HG03565 (cell line): ENCODE results near the gene MAP3K13.

Experiments
- ATAC-seq: cut with Tn5 transposase; IDR thresholded peaks from one replicate; pipeline ENCODE4 v1.9.1; 2021; ENCODE audit warnings: mild to moderate bottlenecking, moderate library complexity; ENCODE audit not compliant: unreplicated experiment

The MAP3K13 gene

DNA sequence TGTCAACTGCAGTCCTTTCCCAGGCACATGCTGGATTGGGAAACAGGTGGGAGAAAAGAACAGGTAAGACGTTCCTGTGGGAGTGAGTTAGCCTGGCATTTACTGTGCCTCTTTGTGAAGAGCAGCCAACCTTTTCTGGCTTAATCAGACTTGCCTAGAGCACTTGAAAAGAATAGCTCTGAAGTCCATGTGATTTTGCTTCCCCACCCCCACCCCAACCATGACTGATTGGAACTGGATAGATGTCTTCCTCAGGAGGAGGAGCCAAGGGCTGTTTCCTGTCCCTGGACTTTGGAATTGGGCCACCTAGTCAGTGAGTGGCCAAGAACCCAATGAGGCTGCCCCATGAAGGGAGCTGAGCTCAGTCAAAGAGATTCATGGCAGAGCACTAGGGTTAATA, 140.6 kb downstream of the MAP3K13 start:
- ATAC-seq: no peak

GRCh38 chr3:185504636-185505035, 141.7 kb downstream of the MAP3K13 start:
- ATAC-seq: no peak

DNA sequence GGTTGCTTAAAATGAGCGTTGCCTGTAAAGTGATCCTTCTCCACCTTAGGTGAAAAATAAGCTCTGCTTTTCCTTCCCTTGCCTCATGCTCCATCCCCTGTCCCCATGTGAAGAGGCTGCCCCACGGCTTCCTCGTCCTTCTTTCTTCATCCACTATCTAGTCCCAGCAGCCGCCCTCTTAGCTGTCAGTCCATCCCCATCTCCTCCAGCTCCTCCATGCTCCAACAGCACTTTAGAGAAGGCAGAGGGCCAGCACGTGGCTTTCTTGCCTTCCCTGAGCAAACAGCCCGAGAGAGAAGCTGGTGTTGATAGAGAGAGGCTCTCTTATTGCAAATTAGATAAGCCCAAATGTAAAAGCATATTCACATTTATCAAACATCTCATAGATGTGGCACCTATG, 144.9 kb downstream of the MAP3K13 start:
- no peak for ATAC-seq

GRCh38 chr3:185508335-185508991, 145.5 kb downstream of the MAP3K13 start:
- no peak for ATAC-seq

GRCh38 chr3:185511711-185512110, 148.8 kb downstream of the MAP3K13 start:
- no peak for ATAC-seq

GRCh38 chr3:185517387-185518130, 154.6 kb downstream of the MAP3K13 start:
- ATAC-seq: no peak

GRCh38 chr3:185519021-185519420, 156.1 kb downstream of the MAP3K13 start:
- ATAC-seq: no peak

GRCh38 chr3:185521349-185522138, 158.6 kb downstream of the MAP3K13 start:
- ATAC-seq: no peak

GRCh38 chr3:185526349-185526951, 163.5 kb downstream of the MAP3K13 start:
- ATAC-seq: no peak

DNA sequence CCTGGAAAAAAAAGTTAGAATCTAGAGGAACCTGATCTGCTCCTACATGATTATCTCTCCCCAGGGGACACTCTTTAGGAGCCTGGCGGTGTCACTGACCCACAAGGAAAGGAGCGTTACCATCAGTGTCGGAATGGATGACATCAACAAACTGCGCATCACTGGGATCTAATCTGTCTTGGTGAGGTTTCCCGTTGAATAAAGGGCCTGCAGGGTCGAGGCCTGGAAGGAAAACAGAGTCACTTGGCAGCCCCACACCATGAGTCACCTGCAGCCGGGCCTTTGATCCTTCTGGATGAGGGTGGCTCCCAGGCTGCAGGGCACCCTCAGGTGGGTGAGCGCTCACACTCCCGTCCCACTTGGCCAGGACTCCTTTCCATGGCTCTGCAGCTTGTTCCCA, 164.4 kb downstream of the MAP3K13 start:
- ATAC-seq: no peak

GRCh38 chr3:185528532-185528931, 165.6 kb downstream of the MAP3K13 start:
- no peak for ATAC-seq

DNA sequence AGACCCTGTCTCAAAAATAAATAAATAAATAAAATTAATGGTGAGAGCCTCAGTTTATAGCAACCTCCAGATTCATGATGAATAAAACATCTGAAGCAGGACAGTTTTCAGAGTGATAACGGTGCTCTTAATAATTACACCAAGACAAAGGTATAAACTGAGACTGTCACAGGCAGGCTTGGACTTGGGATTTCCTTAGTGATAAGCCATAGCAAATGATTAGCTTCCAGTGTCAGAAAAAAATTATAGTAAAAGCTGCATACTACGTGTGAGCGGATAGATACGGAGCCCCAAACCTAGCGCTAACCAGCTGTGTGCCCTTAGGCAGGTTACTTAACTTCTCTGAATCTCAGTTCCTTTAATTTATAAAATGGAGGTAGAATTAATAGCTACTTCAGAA, 167.9 kb downstream of the MAP3K13 start:
- no peak for ATAC-seq

DNA sequence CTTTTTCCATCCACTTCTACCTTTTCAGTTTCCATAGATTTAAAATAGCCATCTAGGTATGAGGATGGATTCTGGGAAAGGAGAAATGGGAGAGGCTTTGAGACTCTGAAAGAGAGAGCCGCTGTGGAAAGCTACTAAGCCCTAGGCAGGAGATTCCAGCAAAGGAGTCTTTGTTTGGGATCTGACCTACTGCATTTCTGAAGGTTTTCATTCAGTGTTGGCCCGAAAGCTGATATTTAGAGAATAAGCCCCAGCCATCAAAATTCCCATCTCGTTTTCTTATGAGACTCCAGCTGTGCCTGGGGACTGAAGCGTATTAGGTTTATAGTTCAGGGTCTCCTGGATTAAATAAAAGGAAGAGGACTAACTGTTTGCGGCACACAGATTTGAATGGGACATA, 170.0 kb downstream of the MAP3K13 start:
- ATAC-seq: no peak

DNA sequence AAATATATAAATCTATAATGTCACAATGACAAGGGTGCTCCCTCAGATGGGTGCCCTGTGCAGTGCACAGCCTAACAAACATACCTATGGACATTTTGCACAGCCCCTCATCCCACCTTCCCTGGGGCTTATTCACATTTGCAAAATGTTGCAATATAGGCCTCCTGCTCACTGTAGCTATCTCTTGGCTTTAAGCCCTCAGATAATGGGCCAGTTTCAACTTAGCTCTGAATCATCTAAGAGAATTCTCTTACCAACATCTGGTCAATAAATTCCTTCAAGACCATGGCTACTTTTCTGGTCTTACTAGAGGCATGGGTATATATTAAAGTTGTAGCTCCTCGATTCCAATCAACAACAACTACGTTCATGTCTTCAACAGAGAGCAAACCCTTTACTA, 171.6 kb downstream of the MAP3K13 start:
- ATAC-seq: no peak

GRCh38 chr3:185537369-185537970, 174.5 kb downstream of the MAP3K13 start:
- ATAC-seq: peak; percentile 97
